Activated naive CD4-positive, alpha-beta T cell treated with anti-CD3 and anti-CD28 coated beads for 36 hours (primary cell): ENCODE results near the gene CDYL. TPM values are rescaled to one million over a fixed set of nuclear protein-coding genes. Genes with fewer than 3 reads are reported as not detected.

Source experiments
- CTCF ChIA-PET: fragments of 350-600 bp; sonication (Branson Sonifier 250); formaldehyde crosslinking; loops from one replicate; lab custom pipeline; 2021; ENCODE audit warnings: antibody characterized with exemption; lab: Charles Lee
- DNase-seq: peaks from one replicate; pipeline ENCODE4 v3.0.0-alpha.2; 2020
- H3K27ac Mint-ChIP-seq: one replicate; pipeline ENCODE4 v1.8.0; 2021; ENCODE audit warnings: mild to moderate bottlenecking, mixed read lengths
- H3K27me3 Mint-ChIP-seq: one replicate; pipeline ENCODE4 v1.8.0; 2021; ENCODE audit warnings: low read depth, mixed read lengths
- H3K36me3 Mint-ChIP-seq: one replicate; pipeline ENCODE4 v1.8.0; 2021; ENCODE audit warnings: low read depth, mixed read lengths
- H3K4me1 Mint-ChIP-seq: one replicate; pipeline ENCODE4 v1.8.0; 2021; ENCODE audit warnings: low read depth, mixed read lengths
- H3K4me3 Mint-ChIP-seq: one replicate; pipeline ENCODE4 v1.8.0; 2021; ENCODE audit warnings: mild to moderate bottlenecking, moderate library complexity, mixed read lengths
- H3K9me3 Mint-ChIP-seq: one replicate; pipeline ENCODE4 v1.8.0; 2021; ENCODE audit warnings: mixed read lengths
- intact Hi-C: fragments of 100-400 bp; cut with micrococcal nuclease; formaldehyde crosslinking; loops from one replicate; pipeline ENCODE4 v1.15.1; 2023
- total RNA-seq, 2 experiments: library from RNA; stranded (reverse); gene quantifications; one replicate each; pipeline ENCODE4 v1.2.3, GENCODE V29; 2021

Gene CDYL
- total RNA-seq, 2 experiments from 2014 or later, result 23.8 to 24.3 TPM

GRCh38 chr6:4971851-4972250 lies 195.6 kb downstream of the CDYL start:
- Mint-ChIP-seq H3K9me3 (peaks cover 6% of the 10 kb centered on the region), H3K4me3 (no peak overlapping the region), H3K27ac (no peak overlapping the region), H3K27me3 (peaks cover 9% of the 10 kb centered on the region), H3K36me3 (no peaks in the 10 kb centered on the region), H3K4me1 (no peaks in the 10 kb centered on the region)
- no peak for DNase-seq
- CTCF ChIA-PET, result no interaction called here
- intact Hi-C loops, result no loop called here

- DNase-seq, result no peak
- Mint-ChIP-seq H3K4me1 (no peaks in the 10 kb centered on the region), H3K9me3 (peaks cover 9% of the 10 kb centered on the region), H3K27ac (no peak overlapping the region), H3K27me3 (peaks cover 12% of the 10 kb centered on the region), H3K4me3 (no peak overlapping the region), H3K36me3 (no peaks in the 10 kb centered on the region)
- intact Hi-C loops, result no loop called here
- CTCF ChIA-PET, result interaction anchor here (1.0 kb wide), 1 partner anchor 12 kb away, joined by 3 read pairs; no protein-coding TSS in a partner anchor
These were observed 196.2 kb downstream of the CDYL start for GRCh38 chr6:4972438-4972837.

- peaks cover under 1% of the 10 kb centered on the region for H3K36me3 Mint-ChIP-seq
- H3K4me3 Mint-ChIP-seq, result no peak overlapping the region
- CTCF ChIA-PET, result no interaction called here
- H3K9me3 Mint-ChIP-seq, result peaks cover 10% of the 10 kb centered on the region
- no peaks in the 10 kb centered on the region for H3K4me1 Mint-ChIP-seq
- no peak overlapping the region for H3K27ac Mint-ChIP-seq
- intact Hi-C loops, result no loop called here
- no peak for DNase-seq
- H3K27me3 Mint-ChIP-seq, result peaks cover 12% of the 10 kb centered on the region
These were observed 197.2 kb downstream of the CDYL start for GRCh38 chr6:4973415-4973814.

- DNase-seq, result no peak
- Mint-ChIP-seq H3K9me3 (peaks cover 14% of the 10 kb centered on the region), H3K4me1 (no peaks in the 10 kb centered on the region), H3K27ac (no peak overlapping the region), H3K36me3 (peaks cover 3% of the 10 kb centered on the region), H3K4me3 (no peak overlapping the region), H3K27me3 (peaks cover 12% of the 10 kb centered on the region)
- intact Hi-C loops, result no loop called here
- CTCF ChIA-PET, result no interaction called here
These were observed 198.0 kb downstream of the CDYL start for GRCh38 chr6:4973982-4974745.

- Mint-ChIP-seq H3K27ac (no peak overlapping the region), H3K36me3 (peaks cover 6% of the 10 kb centered on the region), H3K4me3 (no peak overlapping the region), H3K9me3 (peaks cover 19% of the 10 kb centered on the region), H3K4me1 (no peaks in the 10 kb centered on the region), H3K27me3 (peaks cover 12% of the 10 kb centered on the region)
- intact Hi-C loops, result no loop called here
- no peak for DNase-seq
- CTCF ChIA-PET, result no interaction called here
These were observed 198.8 kb downstream of the CDYL start for GRCh38 chr6:4974962-4975361.

- intact Hi-C loops, result no loop called here
- H3K9me3 Mint-ChIP-seq, result peaks cover 23% of the 10 kb centered on the region
- no peak for DNase-seq
- H3K36me3 Mint-ChIP-seq, result peaks cover 6% of the 10 kb centered on the region
- no peaks in the 10 kb centered on the region for H3K4me1 Mint-ChIP-seq
- H3K27me3 Mint-ChIP-seq, result peaks cover 12% of the 10 kb centered on the region
- CTCF ChIA-PET, result no interaction called here
- H3K27ac Mint-ChIP-seq, result no peak overlapping the region
- H3K4me3 Mint-ChIP-seq, result no peak overlapping the region
These were observed 199.3 kb downstream of the CDYL start for GRCh38 chr6:4975506-4975905.

GRCh38 chr6:4977468-4977867 lies 201.3 kb downstream of the CDYL start:
- H3K27me3 Mint-ChIP-seq, result peaks cover 9% of the 10 kb centered on the region
- peaks cover 6% of the 10 kb centered on the region for H3K36me3 Mint-ChIP-seq
- intact Hi-C loops, result no loop called here
- H3K4me3 Mint-ChIP-seq, result no peak overlapping the region
- H3K27ac Mint-ChIP-seq, result no peak overlapping the region
- CTCF ChIA-PET, result no interaction called here
- DNase-seq, result no peak
- H3K9me3 Mint-ChIP-seq, result peaks cover 26% of the 10 kb centered on the region
- no peaks in the 10 kb centered on the region for H3K4me1 Mint-ChIP-seq

GRCh38 chr6:4979426-4979825 lies 203.2 kb downstream of the CDYL start:
- no peaks in the 10 kb centered on the region for H3K4me1 Mint-ChIP-seq
- H3K9me3 Mint-ChIP-seq, result peaks cover 26% of the 10 kb centered on the region
- H3K4me3 Mint-ChIP-seq, result no peak overlapping the region

GRCh38 chr6:4981761-4982160 lies 205.6 kb downstream of the CDYL start:
- peaks cover 4% of the 10 kb centered on the region for H3K27me3 Mint-ChIP-seq
- H3K4me3 Mint-ChIP-seq, result no peak overlapping the region
- H3K36me3 Mint-ChIP-seq, result peaks cover 13% of the 10 kb centered on the region
- no peak for DNase-seq
- H3K4me1 Mint-ChIP-seq, result no peaks in the 10 kb centered on the region
- H3K9me3 Mint-ChIP-seq, result peaks cover 21% of the 10 kb centered on the region
- H3K27ac Mint-ChIP-seq, result no peak overlapping the region
- intact Hi-C loops, result no loop called here
- CTCF ChIA-PET, result interaction anchor here (0.8 kb wide), 1 partner anchor 692 kb away, joined by 3 read pairs; no protein-coding TSS in a partner anchor

More at GRCh38 chr6:4979426-4979825, 203.2 kb downstream of the CDYL start:
- DNase-seq, result no peak
- Mint-ChIP-seq H3K36me3 (peaks cover 9% of the 10 kb centered on the region), H3K27me3 (peaks cover 8% of the 10 kb centered on the region), H3K27ac (no peak overlapping the region)
- CTCF ChIA-PET, result no interaction called here
- intact Hi-C loops, result no loop called here

- Mint-ChIP-seq H3K9me3 (peaks cover 20% of the 10 kb centered on the region), H3K4me3 (no peak overlapping the region), H3K27me3 (no peaks in the 10 kb centered on the region), H3K4me1 (no peaks in the 10 kb centered on the region), H3K27ac (no peak overlapping the region), H3K36me3 (peaks cover 13% of the 10 kb centered on the region)
- no peak for DNase-seq
- CTCF ChIA-PET, result no interaction called here
- intact Hi-C loops, result no loop called here
These were observed 207.1 kb downstream of the CDYL start for GRCh38 chr6:4983322-4983721.

- no peak overlapping the region for H3K4me3 Mint-ChIP-seq
- CTCF ChIA-PET, result no interaction called here
- no peaks in the 10 kb centered on the region for H3K27me3 Mint-ChIP-seq
- peaks cover 19% of the 10 kb centered on the region for H3K36me3 Mint-ChIP-seq
- no peak for DNase-seq
- no peaks in the 10 kb centered on the region for H3K4me1 Mint-ChIP-seq
- H3K27ac Mint-ChIP-seq, result no peak overlapping the region
- peaks cover 2% of the 10 kb centered on the region for H3K9me3 Mint-ChIP-seq
- intact Hi-C loops, result no loop called here
These were observed 210.8 kb downstream of the CDYL start for GRCh38 chr6:4986999-4987398.

- Mint-ChIP-seq H3K9me3 (peaks cover 2% of the 10 kb centered on the region), H3K4me1 (no peaks in the 10 kb centered on the region), H3K4me3 (no peak overlapping the region), H3K36me3 (peaks cover 20% of the 10 kb centered on the region), H3K27me3 (no peaks in the 10 kb centered on the region), H3K27ac (no peak overlapping the region)
- CTCF ChIA-PET, result no interaction called here
- DNase-seq, result no peak
- intact Hi-C loops, result no loop called here
These were observed 211.2 kb downstream of the CDYL start for GRCh38 chr6:4987432-4987831.

- H3K9me3 Mint-ChIP-seq, result no peaks in the 10 kb centered on the region
- no peaks in the 10 kb centered on the region for H3K4me1 Mint-ChIP-seq
- peaks cover 35% of the 10 kb centered on the region for H3K36me3 Mint-ChIP-seq
- DNase-seq, result no peak
- no peak overlapping the region for H3K4me3 Mint-ChIP-seq
- intact Hi-C loops, result no loop called here
- CTCF ChIA-PET, result no interaction called here
- no peak overlapping the region for H3K27ac Mint-ChIP-seq
- no peaks in the 10 kb centered on the region for H3K27me3 Mint-ChIP-seq
These were observed 218.5 kb downstream of the CDYL start for GRCh38 chr6:4994741-4995140.
